HepG2 (cell line): ENCODE data around the gene MPPE1. TPM values are rescaled to one million over a fixed set of nuclear protein-coding genes. Genes with fewer than 3 reads are reported as not detected.

Experiments
- ATF7 ChIP-seq, 2 experiments: fragments of 450-650 bp in 1 of 2; sonication (generic) in 1 of 2; formaldehyde crosslinking in 1 of 2; IDR thresholded peaks; 2 replicates each; pipeline versions ENCODE4 v1.4.0 to v1.6.1; 2016 to 2020; ENCODE audit warnings: antibody characterized with exemption in 1 of 2, mild to moderate bottlenecking in 1 of 2, missing genetic modification reagents in 1 of 2
- CHCHD3 ChIP-seq: sonication (generic); formaldehyde crosslinking; IDR thresholded peaks from 2 replicates; pipeline ENCODE4 v1.8.0; 2022; ENCODE audit warnings: mild to moderate bottlenecking, missing genetic modification reagents, moderate library complexity
- FOXA3 ChIP-seq: IDR thresholded peaks from 2 replicates; pipeline ENCODE4 v1.6.1; 2016; ENCODE audit warnings: missing genetic modification reagents, missing compliant biosample characterization
- JUNB ChIP-seq: sonication (generic); formaldehyde crosslinking; IDR thresholded peaks from 2 replicates; pipeline ENCODE4 v1.8.0; 2022; ENCODE audit warnings: missing genetic modification reagents, mild to moderate bottlenecking, borderline replicate concordance
- LCORL ChIP-seq, 2 experiments: fragments of 450-650 bp in 1 of 2; sonication (generic) in 1 of 2; formaldehyde crosslinking in 1 of 2; IDR thresholded peaks; 2 replicates each; pipeline versions ENCODE4 v1.5.0 to v1.6.1; 2017 to 2020; ENCODE audit warnings: antibody characterized with exemption in 1 of 2, missing genetic modification reagents in 1 of 2
- NFIC ChIP-seq: IDR thresholded peaks from 2 replicates; pipeline ENCODE4 v1.6.1; 2012; ENCODE audit warnings: mild to moderate bottlenecking, low read length, inconsistent platforms
- POGZ ChIP-seq: sonication (generic); formaldehyde crosslinking; IDR thresholded peaks from 2 replicates; pipeline ENCODE4 v1.4.0; 2020; ENCODE audit warnings: mild to moderate bottlenecking, missing genetic modification reagents
- SALL1 ChIP-seq: sonication (generic); formaldehyde crosslinking; IDR thresholded peaks from 2 replicates; pipeline ENCODE4 v1.8.0; 2022; ENCODE audit warnings: mild to moderate bottlenecking, missing genetic modification reagents
- ZNF644 ChIP-seq: IDR thresholded peaks from 2 replicates; pipeline ENCODE4 v1.6.1; 2016; ENCODE audit warnings: low read depth
- polyA plus RNA-seq, 8 experiments: library from polyadenylated mRNA; depleted of rRNA in 3 of 8; stranded (reverse) in 7 of 8; unstranded in 1 of 8; fragments of >200 nt; fragmentation: Illumina TruSeq in 4 of 8; extraction: Trizol in 4 of 8; gene quantifications; 2 replicates each; pipeline versions ENCODE4 v1.2.1 to v1.2.3, GENCODE V29; 2011 to 2016; ENCODE audit warnings: low read depth in 4 of 8, missing spikeins in 1 of 8, mixed read lengths in 1 of 8; ENCODE audit not compliant: insufficient read depth in 1 of 8
- total RNA-seq, 5 experiments: library from RNA; depleted of rRNA; stranded (reverse); fragments of >200 nt; fragmentation: Illumina TruSeq; extraction: Trizol; gene quantifications; 2 replicates each; pipeline ENCODE4 v1.2.3, GENCODE V29; 2016; ENCODE audit warnings: low read depth in 1 of 5
- TF ChIP-seq, protein P1 (sequence below): sonication (generic); formaldehyde crosslinking; IDR thresholded peaks from 2 replicates; pipeline ENCODE4 v1.4.0; 2020; ENCODE audit warnings: missing genetic modification reagents
- TF ChIP-seq, protein P2 (sequence below): sonication (generic); formaldehyde crosslinking; IDR thresholded peaks from 2 replicates; pipeline ENCODE4 v1.5.0; 2020; ENCODE audit warnings: mild to moderate bottlenecking, missing genetic modification reagents, borderline replicate concordance
- TF ChIP-seq, protein P3 (sequence below): sonication (generic); formaldehyde crosslinking; conservative IDR thresholded peaks from 2 replicates; pipeline ENCODE4 v1.4.0; 2020; ENCODE audit warnings: mild to moderate bottlenecking, missing genetic modification reagents, moderate library complexity
- TF ChIP-seq, protein P4 (sequence below): sonication (generic); formaldehyde crosslinking; IDR thresholded peaks from 2 replicates; pipeline ENCODE4 v1.8.1; 2022; ENCODE audit warnings: low read depth, mild to moderate bottlenecking, missing genetic modification reagents

The MPPE1 gene
- total and polyA plus RNA-seq, 2 of the 13 experiments (the other 11 are each of a cell fraction or from before 2014, with no cell fraction given) = 9.6 to 11.9 TPM

DNA sequence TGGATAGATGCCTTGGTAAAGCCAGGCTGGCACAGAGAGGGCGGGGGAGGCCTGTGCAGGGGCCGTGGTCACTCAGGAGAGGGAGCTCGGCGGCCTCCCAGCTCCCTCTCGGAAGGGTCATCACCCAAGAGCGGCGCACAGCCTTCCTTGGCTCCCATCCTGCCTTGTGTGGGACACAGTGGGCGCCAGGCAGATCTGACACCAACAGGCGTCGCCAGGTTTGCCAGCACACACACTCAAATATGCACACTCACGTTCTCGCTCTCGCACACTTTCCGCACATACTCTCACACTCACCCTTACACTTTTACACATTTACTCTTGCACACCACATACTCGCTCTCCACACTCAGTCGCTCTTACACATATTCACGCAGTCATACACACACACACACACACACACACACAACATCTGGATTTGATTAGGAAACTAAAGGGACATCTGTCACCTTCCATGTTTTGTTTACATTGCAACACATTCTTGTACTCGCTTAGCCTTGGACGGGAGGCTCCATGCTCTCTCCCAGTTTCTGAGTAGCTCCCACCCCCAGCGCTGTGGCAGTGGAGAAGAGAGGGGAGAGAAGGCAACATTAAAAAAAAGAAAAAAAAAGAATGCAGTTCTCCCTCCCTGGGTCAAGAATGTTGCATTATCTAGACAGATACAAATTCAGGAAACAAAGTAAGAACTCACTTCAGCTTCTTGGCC, 46.4 kb downstream of the MPPE1 start (continued):
- TF ChIP-seq, protein P1, sequence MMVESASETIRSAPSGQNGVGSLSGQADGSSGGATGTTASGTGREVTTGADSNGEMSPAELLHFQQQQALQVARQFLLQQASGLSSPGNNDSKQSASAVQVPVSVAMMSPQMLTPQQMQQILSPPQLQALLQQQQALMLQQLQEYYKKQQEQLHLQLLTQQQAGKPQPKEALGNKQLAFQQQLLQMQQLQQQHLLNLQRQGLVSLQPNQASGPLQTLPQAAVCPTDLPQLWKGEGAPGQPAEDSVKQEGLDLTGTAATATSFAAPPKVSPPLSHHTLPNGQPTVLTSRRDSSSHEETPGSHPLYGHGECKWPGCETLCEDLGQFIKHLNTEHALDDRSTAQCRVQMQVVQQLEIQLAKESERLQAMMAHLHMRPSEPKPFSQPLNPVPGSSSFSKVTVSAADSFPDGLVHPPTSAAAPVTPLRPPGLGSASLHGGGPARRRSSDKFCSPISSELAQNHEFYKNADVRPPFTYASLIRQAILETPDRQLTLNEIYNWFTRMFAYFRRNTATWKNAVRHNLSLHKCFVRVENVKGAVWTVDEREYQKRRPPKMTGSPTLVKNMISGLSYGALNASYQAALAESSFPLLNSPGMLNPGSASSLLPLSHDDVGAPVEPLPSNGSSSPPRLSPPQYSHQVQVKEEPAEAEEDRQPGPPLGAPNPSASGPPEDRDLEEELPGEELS (CRISPR knock-in tag) = peak; percentile 44; the same call in 1 of the 2 replicates
- TF ChIP-seq ATF7 (IDR thresholded peaks at IDR 0.05) (0 out of 2 replicates have a peak, but pooled peaks have one; percentile 8), ATF7 (CRISPR knock-in tag; IDR thresholded peaks at IDR 0.05) (no peak), POGZ (CRISPR knock-in tag) (0 out of 2 replicates have a peak, but pooled peaks have one; percentile 18), FOXA3 (CRISPR knock-in tag) (peak; percentile 69; the same call in 1 of the 2 replicates), NFIC (no peak), SALL1 (CRISPR knock-in tag) (peak; percentile 32; the same call in 1 of the 2 replicates), CHCHD3 (CRISPR knock-in tag) (no peak), JUNB (CRISPR knock-in tag) (0 out of 2 replicates have a peak, but pooled peaks have one; percentile 21), ZNF644 (CRISPR knock-in tag) (0 out of 2 replicates have a peak, but pooled peaks have one; percentile 28), LCORL (IDR thresholded peaks at IDR 0.05) (no peak), LCORL (CRISPR knock-in tag; IDR thresholded peaks at IDR 0.05) (peak; percentile 53; the same call in 1 of the 2 replicates)
- TF ChIP-seq, protein P2, sequence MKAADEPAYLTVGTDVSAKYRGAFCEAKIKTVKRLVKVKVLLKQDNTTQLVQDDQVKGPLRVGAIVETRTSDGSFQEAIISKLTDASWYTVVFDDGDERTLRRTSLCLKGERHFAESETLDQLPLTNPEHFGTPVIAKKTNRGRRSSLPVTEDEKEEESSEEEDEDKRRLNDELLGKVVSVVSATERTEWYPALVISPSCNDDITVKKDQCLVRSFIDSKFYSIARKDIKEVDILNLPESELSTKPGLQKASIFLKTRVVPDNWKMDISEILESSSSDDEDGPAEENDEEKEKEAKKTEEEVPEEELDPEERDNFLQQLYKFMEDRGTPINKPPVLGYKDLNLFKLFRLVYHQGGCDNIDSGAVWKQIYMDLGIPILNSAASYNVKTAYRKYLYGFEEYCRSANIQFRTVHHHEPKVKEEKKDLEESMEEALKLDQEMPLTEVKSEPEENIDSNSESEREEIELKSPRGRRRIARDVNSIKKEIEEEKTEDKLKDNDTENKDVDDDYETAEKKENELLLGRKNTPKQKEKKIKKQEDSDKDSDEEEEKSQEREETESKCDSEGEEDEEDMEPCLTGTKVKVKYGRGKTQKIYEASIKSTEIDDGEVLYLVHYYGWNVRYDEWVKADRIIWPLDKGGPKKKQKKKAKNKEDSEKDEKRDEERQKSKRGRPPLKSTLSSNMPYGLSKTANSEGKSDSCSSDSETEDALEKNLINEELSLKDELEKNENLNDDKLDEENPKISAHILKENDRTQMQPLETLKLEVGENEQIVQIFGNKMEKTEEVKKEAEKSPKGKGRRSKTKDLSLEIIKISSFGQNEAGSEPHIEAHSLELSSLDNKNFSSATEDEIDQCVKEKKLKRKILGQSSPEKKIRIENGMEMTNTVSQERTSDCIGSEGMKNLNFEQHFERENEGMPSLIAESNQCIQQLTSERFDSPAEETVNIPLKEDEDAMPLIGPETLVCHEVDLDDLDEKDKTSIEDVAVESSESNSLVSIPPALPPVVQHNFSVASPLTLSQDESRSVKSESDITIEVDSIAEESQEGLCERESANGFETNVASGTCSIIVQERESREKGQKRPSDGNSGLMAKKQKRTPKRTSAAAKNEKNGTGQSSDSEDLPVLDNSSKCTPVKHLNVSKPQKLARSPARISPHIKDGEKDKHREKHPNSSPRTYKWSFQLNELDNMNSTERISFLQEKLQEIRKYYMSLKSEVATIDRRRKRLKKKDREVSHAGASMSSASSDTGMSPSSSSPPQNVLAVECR (CRISPR knock-in tag) = peak; percentile 21; the same call in 1 of the 2 replicates
- TF ChIP-seq, protein P3, sequence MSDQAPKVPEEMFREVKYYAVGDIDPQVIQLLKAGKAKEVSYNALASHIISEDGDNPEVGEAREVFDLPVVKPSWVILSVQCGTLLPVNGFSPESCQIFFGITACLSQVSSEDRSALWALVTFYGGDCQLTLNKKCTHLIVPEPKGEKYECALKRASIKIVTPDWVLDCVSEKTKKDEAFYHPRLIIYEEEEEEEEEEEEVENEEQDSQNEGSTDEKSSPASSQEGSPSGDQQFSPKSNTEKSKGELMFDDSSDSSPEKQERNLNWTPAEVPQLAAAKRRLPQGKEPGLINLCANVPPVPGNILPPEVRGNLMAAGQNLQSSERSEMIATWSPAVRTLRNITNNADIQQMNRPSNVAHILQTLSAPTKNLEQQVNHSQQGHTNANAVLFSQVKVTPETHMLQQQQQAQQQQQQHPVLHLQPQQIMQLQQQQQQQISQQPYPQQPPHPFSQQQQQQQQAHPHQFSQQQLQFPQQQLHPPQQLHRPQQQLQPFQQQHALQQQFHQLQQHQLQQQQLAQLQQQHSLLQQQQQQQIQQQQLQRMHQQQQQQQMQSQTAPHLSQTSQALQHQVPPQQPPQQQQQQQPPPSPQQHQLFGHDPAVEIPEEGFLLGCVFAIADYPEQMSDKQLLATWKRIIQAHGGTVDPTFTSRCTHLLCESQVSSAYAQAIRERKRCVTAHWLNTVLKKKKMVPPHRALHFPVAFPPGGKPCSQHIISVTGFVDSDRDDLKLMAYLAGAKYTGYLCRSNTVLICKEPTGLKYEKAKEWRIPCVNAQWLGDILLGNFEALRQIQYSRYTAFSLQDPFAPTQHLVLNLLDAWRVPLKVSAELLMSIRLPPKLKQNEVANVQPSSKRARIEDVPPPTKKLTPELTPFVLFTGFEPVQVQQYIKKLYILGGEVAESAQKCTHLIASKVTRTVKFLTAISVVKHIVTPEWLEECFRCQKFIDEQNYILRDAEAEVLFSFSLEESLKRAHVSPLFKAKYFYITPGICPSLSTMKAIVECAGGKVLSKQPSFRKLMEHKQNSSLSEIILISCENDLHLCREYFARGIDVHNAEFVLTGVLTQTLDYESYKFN = peak; percentile 25; the same call in 1 of the 2 replicates
- TF ChIP-seq, protein P4, sequence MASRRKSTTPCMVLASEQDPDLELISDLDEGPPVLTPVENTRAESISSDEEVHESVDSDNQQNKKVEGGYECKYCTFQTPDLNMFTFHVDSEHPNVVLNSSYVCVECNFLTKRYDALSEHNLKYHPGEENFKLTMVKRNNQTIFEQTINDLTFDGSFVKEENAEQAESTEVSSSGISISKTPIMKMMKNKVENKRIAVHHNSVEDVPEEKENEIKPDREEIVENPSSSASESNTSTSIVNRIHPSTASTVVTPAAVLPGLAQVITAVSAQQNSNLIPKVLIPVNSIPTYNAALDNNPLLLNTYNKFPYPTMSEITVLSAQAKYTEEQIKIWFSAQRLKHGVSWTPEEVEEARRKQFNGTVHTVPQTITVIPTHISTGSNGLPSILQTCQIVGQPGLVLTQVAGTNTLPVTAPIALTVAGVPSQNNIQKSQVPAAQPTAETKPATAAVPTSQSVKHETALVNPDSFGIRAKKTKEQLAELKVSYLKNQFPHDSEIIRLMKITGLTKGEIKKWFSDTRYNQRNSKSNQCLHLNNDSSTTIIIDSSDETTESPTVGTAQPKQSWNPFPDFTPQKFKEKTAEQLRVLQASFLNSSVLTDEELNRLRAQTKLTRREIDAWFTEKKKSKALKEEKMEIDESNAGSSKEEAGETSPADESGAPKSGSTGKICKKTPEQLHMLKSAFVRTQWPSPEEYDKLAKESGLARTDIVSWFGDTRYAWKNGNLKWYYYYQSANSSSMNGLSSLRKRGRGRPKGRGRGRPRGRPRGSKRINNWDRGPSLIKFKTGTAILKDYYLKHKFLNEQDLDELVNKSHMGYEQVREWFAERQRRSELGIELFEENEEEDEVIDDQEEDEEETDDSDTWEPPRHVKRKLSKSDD (CRISPR knock-in tag) = 0 out of 2 replicates have a peak, but pooled peaks have one; percentile 54
